ENCODE results near the gene AGA. TPM values are rescaled to one million over a fixed set of nuclear protein-coding genes. Genes with fewer than 3 reads are reported as not detected.

The AGA gene
- total RNA-seq, 1 donor from 2014 or later, result 6.4 TPM

- intact Hi-C loops (cut with micrococcal nuclease), result no loop called here
- H3K4me3 ChIP-seq, result no peak overlapping the region
- no peaks in the 10 kb centered on the region for H3K27me3 ChIP-seq (ENCODE audit: low read depth)
- no peaks in the 10 kb centered on the region for H3K4me1 ChIP-seq
- TF ChIP-seq, protein P1, sequence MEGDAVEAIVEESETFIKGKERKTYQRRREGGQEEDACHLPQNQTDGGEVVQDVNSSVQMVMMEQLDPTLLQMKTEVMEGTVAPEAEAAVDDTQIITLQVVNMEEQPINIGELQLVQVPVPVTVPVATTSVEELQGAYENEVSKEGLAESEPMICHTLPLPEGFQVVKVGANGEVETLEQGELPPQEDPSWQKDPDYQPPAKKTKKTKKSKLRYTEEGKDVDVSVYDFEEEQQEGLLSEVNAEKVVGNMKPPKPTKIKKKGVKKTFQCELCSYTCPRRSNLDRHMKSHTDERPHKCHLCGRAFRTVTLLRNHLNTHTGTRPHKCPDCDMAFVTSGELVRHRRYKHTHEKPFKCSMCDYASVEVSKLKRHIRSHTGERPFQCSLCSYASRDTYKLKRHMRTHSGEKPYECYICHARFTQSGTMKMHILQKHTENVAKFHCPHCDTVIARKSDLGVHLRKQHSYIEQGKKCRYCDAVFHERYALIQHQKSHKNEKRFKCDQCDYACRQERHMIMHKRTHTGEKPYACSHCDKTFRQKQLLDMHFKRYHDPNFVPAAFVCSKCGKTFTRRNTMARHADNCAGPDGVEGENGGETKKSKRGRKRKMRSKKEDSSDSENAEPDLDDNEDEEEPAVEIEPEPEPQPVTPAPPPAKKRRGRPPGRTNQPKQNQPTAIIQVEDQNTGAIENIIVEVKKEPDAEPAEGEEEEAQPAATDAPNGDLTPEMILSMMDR (IDR thresholded peaks at IDR 0.05; ENCODE audit: borderline replicate concordance), result no peak
- no peaks in the 10 kb centered on the region for H3K9me3 ChIP-seq (replicated peaks)
- DNase-seq, result no peak
- no peaks in the 10 kb centered on the region for H3K36me3 ChIP-seq
- no peak overlapping the region for H3K27ac ChIP-seq (replicated peaks)
Measured at GRCh38 chr4:177479063-177479462, 36.8 kb upstream of the AGA start.

- H3K27me3 ChIP-seq (ENCODE audit: low read depth), result no peaks in the 10 kb centered on the region
- no peaks in the 10 kb centered on the region for H3K9me3 ChIP-seq (replicated peaks)
- no peak for DNase-seq
- intact Hi-C loops (cut with micrococcal nuclease), result no loop called here
- no peaks in the 10 kb centered on the region for H3K4me1 ChIP-seq
- no peaks in the 10 kb centered on the region for H3K36me3 ChIP-seq
- TF ChIP-seq, protein P1 (IDR thresholded peaks at IDR 0.05; ENCODE audit: borderline replicate concordance), result no peak
- H3K4me3 ChIP-seq, result no peak overlapping the region
- H3K27ac ChIP-seq (replicated peaks), result no peak overlapping the region
Measured at GRCh38 chr4:177478496-177478895, 36.3 kb upstream of the AGA start.

DNA sequence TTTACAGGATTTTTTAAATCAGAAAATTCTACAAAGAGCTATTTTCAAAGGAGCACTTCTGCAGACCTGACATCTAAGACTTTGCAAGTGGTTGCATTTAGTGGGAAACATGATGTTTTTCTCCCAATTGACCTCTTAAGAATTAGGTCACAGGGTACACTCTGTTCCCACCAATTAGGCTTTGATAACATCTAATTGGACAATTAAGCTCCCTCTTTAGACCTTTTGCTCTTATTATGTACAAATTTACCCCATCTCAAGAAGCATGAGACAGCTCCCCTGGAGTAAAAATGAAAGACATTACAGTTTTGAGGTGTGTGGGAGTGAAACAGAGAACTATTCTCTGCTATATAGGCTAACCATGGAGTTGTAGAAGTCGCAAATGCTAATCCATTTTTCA lies 31.8 kb upstream of the AGA start:
- H3K36me3 ChIP-seq, result no peaks in the 10 kb centered on the region
- no peak overlapping the region for H3K27ac ChIP-seq (replicated peaks)
- H3K4me3 ChIP-seq, result no peak overlapping the region
- no peaks in the 10 kb centered on the region for H3K9me3 ChIP-seq (replicated peaks)
- TF ChIP-seq, protein P1 (IDR thresholded peaks at IDR 0.05; ENCODE audit: borderline replicate concordance), result no peak
- H3K4me1 ChIP-seq, result no peaks in the 10 kb centered on the region
- DNase-seq, result no peak
- no peaks in the 10 kb centered on the region for H3K27me3 ChIP-seq (ENCODE audit: low read depth)
- intact Hi-C loops (cut with micrococcal nuclease), result no loop called here

DNA sequence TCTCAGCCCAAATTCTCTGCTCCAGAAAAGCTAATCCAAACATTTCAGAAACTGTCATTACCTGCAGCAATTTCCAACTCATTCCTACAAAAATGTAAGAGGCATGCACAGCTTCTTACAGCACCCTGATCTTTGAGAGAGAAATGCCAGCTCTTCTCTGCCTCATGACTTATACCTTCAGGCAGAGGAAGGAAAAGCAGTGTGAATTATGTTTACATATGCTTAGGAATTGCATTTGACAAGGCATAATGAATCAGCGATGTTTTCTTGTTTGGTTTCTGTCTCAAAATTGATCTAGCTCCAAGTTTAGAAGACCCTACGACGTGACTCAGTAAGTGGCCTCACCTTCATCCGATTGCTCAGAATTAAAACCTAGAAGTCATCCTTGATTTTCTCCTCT lies 21.8 kb upstream of the AGA start:
- Histone ChIP-seq H3K36me3 (no peaks in the 10 kb centered on the region), H3K27me3 (ENCODE audit: low read depth) (no peaks in the 10 kb centered on the region), H3K4me1 (no peaks in the 10 kb centered on the region), H3K27ac (replicated peaks) (no peak overlapping the region), H3K4me3 (no peak overlapping the region), H3K9me3 (replicated peaks) (no peaks in the 10 kb centered on the region)
- DNase-seq, result no peak
- intact Hi-C loops (cut with micrococcal nuclease), result no loop called here
- TF ChIP-seq, protein P1 (IDR thresholded peaks at IDR 0.05; ENCODE audit: borderline replicate concordance), result no peak

DNA sequence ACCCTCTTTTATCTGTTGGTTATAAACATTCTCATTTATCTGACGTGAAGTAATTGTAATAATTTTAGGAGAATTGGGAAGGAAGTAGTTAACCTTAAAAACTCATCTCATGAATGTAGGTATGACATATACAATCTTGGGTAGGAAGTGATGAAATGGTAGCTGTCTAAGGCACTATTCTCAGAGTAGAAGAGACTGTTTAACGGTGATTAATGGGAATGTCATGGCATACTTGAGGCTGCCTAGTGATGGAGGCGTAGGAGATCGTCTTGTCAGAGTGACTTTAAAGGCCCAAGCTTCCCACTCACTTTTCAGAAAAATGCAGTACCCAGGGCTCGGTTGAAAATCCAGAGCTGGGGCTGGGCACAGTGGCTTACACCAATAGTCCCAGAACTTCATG lies 19.4 kb upstream of the AGA start:
- Histone ChIP-seq H3K9me3 (replicated peaks) (no peaks in the 10 kb centered on the region), H3K27ac (replicated peaks) (no peak overlapping the region), H3K27me3 (ENCODE audit: low read depth) (no peaks in the 10 kb centered on the region), H3K36me3 (no peaks in the 10 kb centered on the region), H3K4me3 (no peak overlapping the region), H3K4me1 (no peaks in the 10 kb centered on the region)
- intact Hi-C loops (cut with micrococcal nuclease), result no loop called here
- no peak for DNase-seq
- TF ChIP-seq, protein P1 (IDR thresholded peaks at IDR 0.05; ENCODE audit: borderline replicate concordance), result no peak

- Histone ChIP-seq H3K36me3 (no peaks in the 10 kb centered on the region), H3K4me3 (no peak overlapping the region), H3K9me3 (replicated peaks) (no peaks in the 10 kb centered on the region), H3K4me1 (no peaks in the 10 kb centered on the region), H3K27me3 (ENCODE audit: low read depth) (no peaks in the 10 kb centered on the region), H3K27ac (replicated peaks) (no peak overlapping the region)
- intact Hi-C loops (cut with micrococcal nuclease), result no loop called here
- TF ChIP-seq, protein P1 (IDR thresholded peaks at IDR 0.05; ENCODE audit: borderline replicate concordance), result no peak
- DNase-seq, result no peak
Measured at GRCh38 chr4:177460460-177460859, 18.2 kb upstream of the AGA start.

All from left ventricle myocardium inferior (tissue), 1 donor.